GM19452 (cell line): ENCODE measurements around the gene ANTXRL.
"Not testable (repeated sequence)": the region's sequence is repeated elsewhere in the genome, so short reads cannot be mapped to it uniquely, and the experiment has no call there.

Experiments
- ATAC-seq: cut with Tn5 transposase; IDR thresholded peaks from one replicate; pipeline ENCODE4 v1.9.1; 2021; ENCODE audit not compliant: unreplicated experiment

Gene ANTXRL

DNA sequence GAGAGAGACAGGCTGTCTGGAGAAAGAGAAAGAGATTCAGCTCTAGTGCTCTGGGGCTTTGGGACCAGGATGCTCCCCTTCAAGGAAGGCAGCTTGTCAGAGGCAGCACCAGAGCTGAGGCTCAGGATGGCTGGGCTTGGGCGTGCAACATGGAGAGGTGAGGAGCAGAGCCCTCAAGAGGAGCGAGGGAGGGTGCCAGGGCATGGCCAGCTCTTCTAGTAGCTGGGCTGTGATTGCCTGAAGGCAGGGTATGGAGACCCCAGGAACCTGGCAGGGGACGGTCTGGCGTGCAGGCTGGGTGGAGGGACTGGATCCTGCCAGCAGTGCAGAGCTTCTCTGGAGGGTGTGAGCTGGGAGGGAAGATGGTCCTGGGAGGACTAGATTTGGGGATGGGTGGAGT lies 40.2 kb downstream of the ANTXRL start:
- no peak for ATAC-seq

DNA sequence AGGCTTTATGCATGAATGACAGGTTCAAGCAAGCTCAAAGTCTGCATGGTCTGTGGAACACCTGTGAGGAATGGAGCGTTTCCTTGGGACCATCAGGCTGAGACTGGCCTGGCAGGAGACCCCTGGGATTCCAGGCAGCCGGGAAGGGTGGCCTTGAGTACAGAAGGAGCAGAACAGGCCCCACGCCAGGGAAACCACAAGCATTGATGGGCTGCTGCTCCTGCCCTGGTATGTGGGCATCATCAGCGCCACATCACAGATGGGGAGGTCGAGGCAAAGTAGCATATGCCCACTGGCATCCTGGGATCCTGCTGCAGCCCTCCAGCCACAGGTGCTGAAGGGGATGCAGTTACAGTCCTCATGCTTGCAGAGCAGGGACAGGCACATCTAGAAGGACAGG lies 40.9 kb downstream of the ANTXRL start:
- no peak for ATAC-seq

- ATAC-seq, result no peak
These were observed 42.3 kb downstream of the ANTXRL start for GRCh38 chr10:46328853-46329689.

GRCh38 chr10:46329690-46330016 lies 42.9 kb downstream of the ANTXRL start:
- no peak for ATAC-seq

GRCh38 chr10:46330894-46331293 lies 44.1 kb downstream of the ANTXRL start:
- ATAC-seq, result no peak

DNA sequence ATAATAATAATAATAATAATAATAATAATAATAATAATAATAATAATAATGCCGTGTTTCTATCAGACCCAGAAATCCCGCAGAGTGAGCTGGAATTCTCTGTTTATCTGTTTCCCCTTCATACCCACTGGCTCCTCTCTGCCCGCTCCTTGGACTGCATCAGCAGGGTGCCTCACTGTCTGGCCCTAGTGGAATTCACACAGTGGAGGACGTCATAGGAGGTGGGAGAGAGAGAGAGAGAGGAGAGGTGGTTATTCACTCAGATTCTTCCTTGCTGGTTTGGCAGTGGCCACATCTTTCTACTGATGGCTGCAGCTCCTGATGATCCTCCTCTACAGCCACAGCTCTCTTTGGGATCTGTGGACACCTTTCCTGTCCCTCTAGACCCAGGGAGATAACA lies 78.7 kb downstream of the ANTXRL start:
- ATAC-seq, result not testable (repeated sequence)

GRCh38 chr10:46367209-46367608 lies 80.4 kb downstream of the ANTXRL start:
- ATAC-seq, result not testable (repeated sequence)

DNA sequence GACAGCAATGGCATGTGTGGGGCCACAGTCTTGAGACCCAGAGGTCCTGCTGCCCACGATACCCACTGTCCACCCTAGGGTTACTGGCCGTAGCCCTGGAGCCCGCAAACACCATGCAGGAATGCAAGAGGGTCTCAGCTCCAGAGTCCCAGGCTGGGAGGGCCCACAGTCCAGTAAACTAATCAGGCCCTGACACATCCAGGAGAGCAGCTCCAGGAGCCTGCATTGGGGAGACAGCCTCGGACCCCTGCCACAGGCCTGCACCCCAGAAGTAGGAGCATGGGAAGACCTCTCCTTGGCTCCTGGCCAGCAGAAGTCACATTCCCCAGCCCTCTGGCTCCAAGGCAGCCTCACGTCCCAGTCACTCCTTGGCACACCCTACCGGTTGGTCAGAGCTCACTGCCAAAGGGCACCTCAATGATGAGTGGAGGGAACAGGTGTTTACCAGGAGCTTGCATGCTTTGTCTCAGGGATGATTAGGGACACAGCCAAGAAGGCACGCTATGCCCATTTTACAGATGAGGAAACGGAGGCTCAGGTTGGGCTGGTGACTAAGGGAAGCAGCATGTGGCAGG lies 81.0 kb downstream of the ANTXRL start:
- not testable (repeated sequence) for ATAC-seq

DNA sequence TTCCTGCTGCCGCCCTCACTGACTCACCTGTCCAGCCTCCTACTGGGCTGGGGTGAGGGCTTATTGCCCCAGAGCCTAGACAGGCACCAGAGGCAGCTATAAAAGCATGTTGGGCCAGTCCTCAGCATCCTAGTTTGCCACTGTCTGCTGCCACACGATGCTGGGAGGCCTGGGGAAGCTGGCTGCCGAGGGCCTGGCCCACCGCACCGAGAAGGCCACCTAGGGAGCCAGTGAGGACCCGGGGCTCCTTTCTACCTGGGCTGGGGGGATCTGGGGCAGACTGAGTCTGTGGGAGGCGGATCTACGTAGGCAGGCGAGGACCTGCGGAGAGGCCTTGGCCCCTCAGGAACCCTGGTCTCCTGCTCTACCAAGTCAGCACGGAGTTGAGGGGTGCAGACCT lies 82.2 kb downstream of the ANTXRL start:
- ATAC-seq, result not testable (repeated sequence)

DNA sequence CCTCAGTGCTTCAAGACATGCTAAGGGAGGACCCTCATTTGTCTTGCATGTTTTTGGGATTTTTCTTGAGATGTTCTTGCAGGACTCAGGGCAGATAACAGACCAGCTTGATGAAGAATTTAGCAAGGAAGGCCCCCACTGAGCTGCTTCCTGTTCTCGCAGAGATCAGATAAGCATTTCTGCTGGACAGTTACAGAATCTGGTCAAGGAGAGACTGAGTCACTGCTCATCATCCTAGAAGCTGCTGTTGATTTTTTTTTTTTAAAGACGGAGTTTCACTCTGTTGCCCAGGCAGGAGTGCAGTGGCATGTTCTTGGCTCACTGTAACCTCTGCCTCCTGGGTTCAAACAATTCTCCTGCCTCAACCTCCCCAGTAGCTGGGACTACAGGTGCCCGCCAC lies 87.6 kb downstream of the ANTXRL start:
- ATAC-seq, result not testable (repeated sequence)

DNA sequence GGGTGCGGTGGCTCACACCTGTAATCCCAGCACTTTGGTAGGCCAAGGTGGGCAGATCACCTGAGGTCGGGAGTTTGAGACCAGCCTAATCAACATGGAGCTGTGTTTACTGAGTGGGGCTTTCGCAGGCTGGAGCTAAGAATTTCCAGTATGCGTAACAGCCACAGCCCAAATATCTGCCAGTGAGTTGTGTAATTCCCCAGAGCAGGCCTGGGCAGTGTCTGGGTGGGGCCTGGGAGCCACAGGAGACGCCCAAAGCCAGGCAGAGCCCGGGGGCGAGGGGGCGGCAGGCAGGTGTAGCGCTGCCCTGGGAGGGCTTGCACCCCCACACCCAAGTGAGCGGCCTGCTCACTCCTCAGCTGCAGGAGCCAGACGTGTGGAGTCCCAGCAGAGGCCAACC lies 88.6 kb downstream of the ANTXRL start, which contains the start of gene ANXA8L1:
Gene ANXA8L1, plus strand, starts transcription at position 371 of the 400 bp plus-strand sequence. CDS start 76 bp downstream, outside the sequence.
- not testable (repeated sequence) for ATAC-seq

- not testable (repeated sequence) for ATAC-seq
These were observed 90.2 kb downstream of the ANTXRL start for GRCh38 chr10:46377022-46377421.

DNA sequence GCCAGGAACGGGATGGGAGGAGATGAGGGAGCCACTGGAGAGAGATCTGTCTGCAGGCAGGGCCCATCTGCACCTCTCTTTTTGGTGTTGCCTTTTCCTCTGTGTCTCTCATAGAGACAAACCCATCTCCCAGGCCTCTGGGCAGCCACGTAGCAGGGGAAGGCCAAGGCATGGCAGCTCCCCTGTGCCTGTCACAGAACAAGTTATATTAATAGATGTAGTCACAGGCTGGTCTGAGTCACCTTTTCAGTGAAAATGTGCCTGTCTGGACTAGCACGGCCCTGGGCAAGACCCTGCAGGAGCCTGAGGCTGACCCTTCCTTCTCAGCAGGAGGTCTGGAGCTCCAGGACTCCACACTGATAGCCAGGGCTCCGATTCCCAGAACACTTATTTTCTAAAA lies 90.9 kb downstream of the ANTXRL start:
- not testable (repeated sequence) for ATAC-seq

- ATAC-seq, result not testable (repeated sequence)
These were observed 91.3 kb downstream of the ANTXRL start for GRCh38 chr10:46378108-46378507.

- not testable (repeated sequence) for ATAC-seq
These were observed 92.5 kb downstream of the ANTXRL start for GRCh38 chr10:46379233-46379848.
